ENCODE data around the gene SLC28A2.

DNA sequence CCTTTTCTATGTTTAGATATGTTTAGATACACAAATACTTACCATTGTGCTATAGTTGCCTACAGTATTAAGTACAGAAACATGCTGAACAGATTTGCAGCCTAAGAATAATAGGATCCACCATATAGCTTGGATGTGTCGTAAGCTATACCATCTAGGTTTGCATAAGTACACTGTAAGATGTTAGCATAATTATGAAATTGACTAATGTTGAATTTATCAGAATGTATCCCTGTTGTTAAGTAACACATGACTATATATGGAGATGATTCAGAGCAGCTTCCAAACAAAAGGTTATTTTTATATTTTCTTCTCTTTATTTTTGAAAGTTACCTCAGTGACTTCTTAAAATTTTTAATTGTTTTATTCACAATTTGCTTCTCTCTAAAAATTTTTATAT, 2.4 kb downstream of the SLC28A2 start:
- TF ChIP-seq, protein P1, sequence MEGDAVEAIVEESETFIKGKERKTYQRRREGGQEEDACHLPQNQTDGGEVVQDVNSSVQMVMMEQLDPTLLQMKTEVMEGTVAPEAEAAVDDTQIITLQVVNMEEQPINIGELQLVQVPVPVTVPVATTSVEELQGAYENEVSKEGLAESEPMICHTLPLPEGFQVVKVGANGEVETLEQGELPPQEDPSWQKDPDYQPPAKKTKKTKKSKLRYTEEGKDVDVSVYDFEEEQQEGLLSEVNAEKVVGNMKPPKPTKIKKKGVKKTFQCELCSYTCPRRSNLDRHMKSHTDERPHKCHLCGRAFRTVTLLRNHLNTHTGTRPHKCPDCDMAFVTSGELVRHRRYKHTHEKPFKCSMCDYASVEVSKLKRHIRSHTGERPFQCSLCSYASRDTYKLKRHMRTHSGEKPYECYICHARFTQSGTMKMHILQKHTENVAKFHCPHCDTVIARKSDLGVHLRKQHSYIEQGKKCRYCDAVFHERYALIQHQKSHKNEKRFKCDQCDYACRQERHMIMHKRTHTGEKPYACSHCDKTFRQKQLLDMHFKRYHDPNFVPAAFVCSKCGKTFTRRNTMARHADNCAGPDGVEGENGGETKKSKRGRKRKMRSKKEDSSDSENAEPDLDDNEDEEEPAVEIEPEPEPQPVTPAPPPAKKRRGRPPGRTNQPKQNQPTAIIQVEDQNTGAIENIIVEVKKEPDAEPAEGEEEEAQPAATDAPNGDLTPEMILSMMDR (IDR thresholded peaks at IDR 0.05), result no peak
- TF ChIP-seq POLR2A (IDR thresholded peaks at IDR 0.05), result no peak

All from lower leg skin (tissue), 3 donors.